ENCODE data around the gene C14orf93. TPM values are rescaled to one million over a fixed set of nuclear protein-coding genes. Genes with fewer than 3 reads are reported as not detected.

C14orf93 gene
- total RNA-seq, 1 experiment from 2014 or later = 7.2 TPM

- POLR2A ChIA-PET = no interaction called here
- no peaks in the 10 kb centered on the region for H3K36me3 Mint-ChIP-seq (ENCODE audit: insufficient read depth, unreplicated experiment)
- H3K27me3 ChIP-seq (replicated peaks; ENCODE audit: control insufficient read depth, insufficient read depth, low read length) = no peaks in the 10 kb centered on the region
- no peak overlapping the region for H3K4me3 Mint-ChIP-seq (ENCODE audit: unreplicated experiment)
- H3K9me3 Mint-ChIP-seq (ENCODE audit: unreplicated experiment) = no peaks in the 10 kb centered on the region
- no TSS peak for BruUV-seq (replicated peaks)
- no peak overlapping the region for H3K4me3 ChIP-seq (ENCODE audit: low read depth, low read length)
- H3K27me3 Mint-ChIP-seq (ENCODE audit: insufficient read depth, unreplicated experiment) = no peaks in the 10 kb centered on the region
- no peaks in the 10 kb centered on the region for H3K4me1 Mint-ChIP-seq (ENCODE audit: low read depth, unreplicated experiment)
- CTCF ChIA-PET = interaction anchor here (0.7 kb wide), 1 partner anchor 26 kb away, joined by 4 read pairs; no protein-coding TSS in a partner anchor
- intact Hi-C loops (cut with micrococcal nuclease; ENCODE audit: unreplicated experiment) = no loop called here
- no peaks in the 10 kb centered on the region for H3K36me3 ChIP-seq (ENCODE audit: control insufficient read depth, insufficient read depth, low read length)
- H3K27ac Mint-ChIP-seq (ENCODE audit: unreplicated experiment) = no peak overlapping the region
- TF ChIP-seq CTCF (IDR thresholded peaks at IDR 0.05; ENCODE audit: insufficient read depth in 1 of 2, low read depth in 1 of 2, low read length in 1 of 2, severe bottlenecking in 1 of 2, unreplicated experiment in 1 of 2) = no peak
- H3K9me3 ChIP-seq = no peaks in the 10 kb centered on the region
- H3K4me1 ChIP-seq = peaks cover 11% of the 10 kb centered on the region
- DNase-seq = no peak
These were observed 33.2 kb upstream of the C14orf93 start for GRCh38 chr14:23043145-23043544.

- intact Hi-C loops (cut with micrococcal nuclease; ENCODE audit: unreplicated experiment) = no loop called here
- H3K27me3 Mint-ChIP-seq (ENCODE audit: insufficient read depth, unreplicated experiment) = no peaks in the 10 kb centered on the region
- Histone ChIP-seq H3K27me3 (replicated peaks; ENCODE audit: control insufficient read depth, insufficient read depth, low read length) (no peaks in the 10 kb centered on the region), H3K4me3 (ENCODE audit: low read depth, low read length) (no peak within 1 kb of the TSS), H3K4me1 (peaks cover 11% of the 10 kb centered on the region), H3K9me3 (no peaks in the 10 kb centered on the region), H3K36me3 (ENCODE audit: control insufficient read depth, insufficient read depth, low read length) (no peaks in the 10 kb centered on the region)
- H3K4me1 Mint-ChIP-seq (ENCODE audit: low read depth, unreplicated experiment) = no peaks in the 10 kb centered on the region
- POLR2A ChIA-PET = no interaction called here
- H3K36me3 Mint-ChIP-seq (ENCODE audit: insufficient read depth, unreplicated experiment) = no peaks in the 10 kb centered on the region
- CTCF ChIA-PET = interaction anchor here (0.7 to 1.2 kb wide), 3 partner anchors 26 to 47 kb away, joined by 3 to 5 read pairs (median 4); no protein-coding TSS in a partner anchor
- TF ChIP-seq CTCF (IDR thresholded peaks at IDR 0.05; ENCODE audit: insufficient read depth in 1 of 2, low read depth in 1 of 2, low read length in 1 of 2, severe bottlenecking in 1 of 2, unreplicated experiment in 1 of 2) = no peak
- no peak for DNase-seq
- no TSS peak for BruUV-seq (replicated peaks)
- no peak within 1 kb of the TSS for H3K27ac Mint-ChIP-seq (ENCODE audit: unreplicated experiment)
- no peaks in the 10 kb centered on the region for H3K9me3 Mint-ChIP-seq (ENCODE audit: unreplicated experiment)
- H3K4me3 Mint-ChIP-seq (ENCODE audit: unreplicated experiment) = no peak within 1 kb of the TSS
These were observed 32.4 kb upstream of the C14orf93 start, which contains the start of gene PSMB11 for GRCh38 chr14:23042162-23042965. PSMB11 (plus strand) TSS chr14:23042212; CDS start chr14:23042226, 14 bp downstream.

GRCh38 chr14:23041729-23042128 lies 31.8 kb upstream of the C14orf93 start:
- no TSS peak for BruUV-seq (replicated peaks)
- Mint-ChIP-seq H3K27me3 (ENCODE audit: insufficient read depth, unreplicated experiment) (no peaks in the 10 kb centered on the region), H3K4me1 (ENCODE audit: low read depth, unreplicated experiment) (no peaks in the 10 kb centered on the region), H3K9me3 (ENCODE audit: unreplicated experiment) (no peaks in the 10 kb centered on the region), H3K4me3 (ENCODE audit: unreplicated experiment) (no peak overlapping the region), H3K27ac (ENCODE audit: unreplicated experiment) (no peak overlapping the region), H3K36me3 (ENCODE audit: insufficient read depth, unreplicated experiment) (no peaks in the 10 kb centered on the region)
- Histone ChIP-seq H3K4me1 (peaks cover 11% of the 10 kb centered on the region), H3K27me3 (replicated peaks; ENCODE audit: control insufficient read depth, insufficient read depth, low read length) (no peaks in the 10 kb centered on the region), H3K9me3 (no peaks in the 10 kb centered on the region), H3K4me3 (ENCODE audit: low read depth, low read length) (no peak overlapping the region), H3K36me3 (ENCODE audit: control insufficient read depth, insufficient read depth, low read length) (no peaks in the 10 kb centered on the region)
- CTCF ChIA-PET = interaction anchor here (0.7 to 1.2 kb wide), 2 partner anchors 27 to 47 kb away, joined by 3 to 5 read pairs; no protein-coding TSS in a partner anchor
- no peak for DNase-seq
- intact Hi-C loops (cut with micrococcal nuclease; ENCODE audit: unreplicated experiment) = no loop called here
- POLR2A ChIA-PET = no interaction called here
- no peak for TF ChIP-seq CTCF (IDR thresholded peaks at IDR 0.05; ENCODE audit: insufficient read depth in 1 of 2, low read depth in 1 of 2, low read length in 1 of 2, severe bottlenecking in 1 of 2, unreplicated experiment in 1 of 2)
